Keratinocyte (primary cell): ENCODE data around the gene PHLPP2. TPM values are rescaled to one million over a fixed set of nuclear protein-coding genes. Genes with fewer than 3 reads are reported as not detected.

Source experiments
- DNase-seq: peaks from one replicate; pipeline ENCODE4 v3.0.0-alpha.2; 2011; ENCODE audit warnings: low read depth, missing footprints, low spot score
- FAIRE-seq: peaks from 2 replicates; lab custom pipeline; 2011; peaks lifted over from hg19 to GRCh38; lab: Jason Lieb, UNC
- H2AFZ ChIP-seq: 2 replicates; pipeline ENCODE4 v1.6.0; 2012; ENCODE audit warnings: low read length, control low read depth, inconsistent platforms; ENCODE audit not compliant: control insufficient read depth
- H3K27ac ChIP-seq: 2 replicates; pipeline ENCODE4 v1.5.1; 2011; ENCODE audit warnings: low read length; ENCODE audit not compliant: control insufficient read depth, insufficient read depth
- H3K27me3 ChIP-seq: 3 replicates; pipeline ENCODE4 v1.6.0; 2011; ENCODE audit warnings: low read length; ENCODE audit not compliant: control insufficient read depth, insufficient read depth; ENCODE audit errors: extremely low read depth
- H3K36me3 ChIP-seq, 2 experiments: 2 replicates in 1 of 2; 3 replicates in 1 of 2; pipeline ENCODE4 v1.5.1; 2011; ENCODE audit warnings: low read length in 2 of 2, mild to moderate bottlenecking in 1 of 2; ENCODE audit not compliant: control insufficient read depth in 2 of 2, insufficient read depth in 2 of 2; ENCODE audit errors: extremely low read depth in 1 of 2
- H3K4me1 ChIP-seq: 3 replicates; pipeline ENCODE4 v1.5.1; 2011; ENCODE audit warnings: low read length; ENCODE audit not compliant: control insufficient read depth, insufficient read depth; ENCODE audit errors: extremely low read depth
- H3K4me2 ChIP-seq: 3 replicates; pipeline ENCODE4 v1.6.0; 2011; ENCODE audit warnings: low read depth, low read length; ENCODE audit not compliant: control insufficient read depth, insufficient read depth; ENCODE audit errors: extremely low read depth
- H3K4me3 ChIP-seq, 3 experiments: fragments of 200-600 bp in 1 of 3; sonication (generic) in 1 of 3; 2 replicates in 2 of 3; 3 replicates in 1 of 3; pipeline ENCODE4 v1.5.1; 2011 to 2016; ENCODE audit warnings: low read length in 3 of 3, mild to moderate bottlenecking in 3 of 3, control low read depth in 2 of 3, inconsistent platforms in 1 of 3, low read depth in 1 of 3, mixed read lengths in 1 of 3, mixed run types in 1 of 3, moderate library complexity in 1 of 3; ENCODE audit not compliant: control insufficient read depth in 2 of 3, insufficient read depth in 2 of 3; ENCODE audit errors: extremely low read depth in 1 of 3
- H3K79me2 ChIP-seq: 2 replicates; pipeline ENCODE4 v1.6.0; 2012; ENCODE audit warnings: low read length; ENCODE audit not compliant: control insufficient read depth, insufficient read depth
- H3K9ac ChIP-seq: 3 replicates; pipeline ENCODE4 v1.6.0; 2011; ENCODE audit warnings: low read length; ENCODE audit not compliant: control insufficient read depth, insufficient read depth; ENCODE audit errors: extremely low read depth
- H3K9me1 ChIP-seq: 3 replicates; pipeline ENCODE4 v1.6.0; 2011; ENCODE audit warnings: low read length; ENCODE audit not compliant: control insufficient read depth, insufficient read depth; ENCODE audit errors: extremely low read depth
- H3K9me3 ChIP-seq: 2 replicates; pipeline ENCODE4 v1.5.1; 2012; ENCODE audit warnings: low read depth, low read length; ENCODE audit not compliant: control insufficient read depth
- H4K20me1 ChIP-seq: 3 replicates; pipeline ENCODE4 v1.6.0; 2011; ENCODE audit warnings: low read length; ENCODE audit not compliant: control insufficient read depth, insufficient read depth; ENCODE audit errors: extremely low read depth
- EZH2 ChIP-seq: IDR thresholded peaks from one replicate; pipeline ENCODE4 v1.6.1; 2012; ENCODE audit warnings: inconsistent platforms, mild to moderate bottlenecking, low read length, moderate library complexity
- dilution Hi-C: fragments of 300-500 bp; cut with MboI; formaldehyde crosslinking; loops from one replicate; pipeline ENCODE4 v1.7.0; 2020; ENCODE audit warnings: low sequenced_read_pairs; ENCODE audit not compliant: extremely low pct_ligation_motif_present
- polyA plus RNA-seq, 5 experiments: library from polyadenylated mRNA; depleted of rRNA in 3 of 5; stranded (reverse) in 3 of 5; stranded (forward) in 1 of 5; unstranded in 1 of 5; fragments of >200 nt; gene quantifications; 1 replicate in 1 of 5; 2 replicates in 3 of 5; 3 replicates in 1 of 5; pipeline versions ENCODE4 v1.2.1 to v1.2.3, GENCODE V29; 2011 to 2012; ENCODE audit warnings: missing spikeins in 2 of 5, low read depth in 1 of 5, low replicate concordance in 1 of 5
- TF ChIP-seq, protein P1 (sequence below), 3 experiments: IDR thresholded peaks in 1 of 3; conservative IDR thresholded peaks in 1 of 3; optimal IDR thresholded peaks in 1 of 3; 2 replicates in 2 of 3; 3 replicates in 1 of 3; pipeline versions ENCODE3 to v1.5.1; 2011; ENCODE audit warnings: low read length in 3 of 3, mild to moderate bottlenecking in 3 of 3, moderate library complexity in 2 of 3, control low read depth in 1 of 3, inconsistent platforms in 1 of 3; ENCODE audit not compliant: insufficient read depth in 2 of 3; ENCODE audit errors: extremely low read depth in 1 of 3

Gene PHLPP2
- polyA plus RNA-seq, 1 donor (not counting 4 experiments of a cell fraction or from before 2014, with no cell fraction given) = 6.5 TPM

DNA sequence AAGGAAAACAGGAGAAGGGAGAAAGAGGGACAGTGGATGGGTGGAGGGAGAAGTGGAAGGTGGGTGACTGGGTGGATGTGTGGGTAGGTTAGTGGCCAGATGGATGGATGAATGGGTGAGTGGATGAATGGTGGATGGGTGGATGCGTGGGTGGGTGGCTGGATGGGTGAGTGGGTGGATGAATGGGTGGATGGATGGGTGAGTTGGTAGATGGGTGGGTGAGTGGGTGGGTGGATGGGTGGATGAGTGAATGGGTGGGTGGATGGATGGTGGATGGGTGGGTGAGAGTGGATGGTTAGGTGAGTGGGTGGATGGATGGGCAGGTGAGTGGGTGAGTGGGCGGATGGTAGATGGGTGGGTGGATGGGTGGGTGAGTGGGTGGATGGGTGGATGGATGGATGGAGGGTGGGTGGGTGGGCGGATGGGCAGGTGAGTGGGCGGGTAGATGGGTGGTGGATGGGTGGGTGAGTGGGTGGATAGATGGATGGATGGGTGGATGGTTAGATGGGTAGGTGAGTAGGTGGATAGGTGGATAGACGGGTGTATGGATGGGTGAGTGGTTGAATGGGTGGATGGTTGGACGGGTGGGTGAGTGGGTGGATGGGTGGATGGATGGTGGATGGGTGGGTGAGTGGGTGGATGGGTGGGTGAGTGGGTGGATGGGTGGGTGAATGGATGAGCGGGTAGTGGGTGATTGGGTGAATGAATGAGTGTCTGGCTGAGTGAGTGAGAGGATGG lies 99.2 kb downstream of the PHLPP2 start:
- no peak overlapping the region for H3K9ac ChIP-seq
- H2AFZ ChIP-seq = peak overlapping the region; percentile 49
- peaks cover 10% of the 10 kb centered on the region for H3K4me1 ChIP-seq
- peak overlapping the region; percentile 59 for H3K4me2 ChIP-seq
- H3K27me3 ChIP-seq = no peaks in the 10 kb centered on the region
- H3K9me1 ChIP-seq = no peaks in the 10 kb centered on the region
- H3K36me3 ChIP-seq = no peaks in the 10 kb centered on the region
- no peaks in the 10 kb centered on the region for H4K20me1 ChIP-seq
- FAIRE-seq = no peak
- dilution Hi-C loops = no loop called here
- peak overlapping the region in 1 of 3 experiments; percentile 94 for H3K4me3 ChIP-seq
- TF ChIP-seq, protein P1, sequence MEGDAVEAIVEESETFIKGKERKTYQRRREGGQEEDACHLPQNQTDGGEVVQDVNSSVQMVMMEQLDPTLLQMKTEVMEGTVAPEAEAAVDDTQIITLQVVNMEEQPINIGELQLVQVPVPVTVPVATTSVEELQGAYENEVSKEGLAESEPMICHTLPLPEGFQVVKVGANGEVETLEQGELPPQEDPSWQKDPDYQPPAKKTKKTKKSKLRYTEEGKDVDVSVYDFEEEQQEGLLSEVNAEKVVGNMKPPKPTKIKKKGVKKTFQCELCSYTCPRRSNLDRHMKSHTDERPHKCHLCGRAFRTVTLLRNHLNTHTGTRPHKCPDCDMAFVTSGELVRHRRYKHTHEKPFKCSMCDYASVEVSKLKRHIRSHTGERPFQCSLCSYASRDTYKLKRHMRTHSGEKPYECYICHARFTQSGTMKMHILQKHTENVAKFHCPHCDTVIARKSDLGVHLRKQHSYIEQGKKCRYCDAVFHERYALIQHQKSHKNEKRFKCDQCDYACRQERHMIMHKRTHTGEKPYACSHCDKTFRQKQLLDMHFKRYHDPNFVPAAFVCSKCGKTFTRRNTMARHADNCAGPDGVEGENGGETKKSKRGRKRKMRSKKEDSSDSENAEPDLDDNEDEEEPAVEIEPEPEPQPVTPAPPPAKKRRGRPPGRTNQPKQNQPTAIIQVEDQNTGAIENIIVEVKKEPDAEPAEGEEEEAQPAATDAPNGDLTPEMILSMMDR (optimal IDR thresholded peaks at IDR 0.05 in 1 of 3, IDR thresholded peaks at IDR 0.05 in 1 of 3, conservative IDR thresholded peaks at IDR 0.05 in 1 of 3; ENCODE audit: extremely low read depth in 1 of 3, insufficient read depth in 2 of 3, low read length in 3 of 3) = no peak
- TF ChIP-seq EZH2 = no peak
- H3K9me3 ChIP-seq = no peaks in the 10 kb centered on the region
- no peaks in the 10 kb centered on the region for H3K79me2 ChIP-seq
- DNase-seq = no peak
- no peak overlapping the region for H3K27ac ChIP-seq

DNA sequence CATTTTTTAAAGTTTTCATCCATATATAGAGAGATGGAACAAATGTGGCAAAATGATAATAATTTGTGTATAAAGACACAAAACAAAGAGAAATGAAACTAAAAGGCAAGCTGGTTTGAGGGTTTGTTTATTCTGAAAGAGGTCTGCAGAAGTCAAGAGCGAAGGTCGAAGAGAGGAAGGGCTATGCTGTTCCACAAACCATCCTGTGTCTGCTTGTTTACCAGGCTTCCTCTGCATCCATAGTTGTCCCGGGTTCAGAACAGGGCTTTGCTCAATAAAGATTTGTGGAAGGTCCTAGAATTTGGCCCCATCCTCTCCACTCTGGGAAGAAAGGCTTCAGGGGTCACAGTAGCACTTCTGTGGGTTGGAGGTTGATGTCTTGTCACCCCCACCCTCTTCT lies 100.9 kb downstream of the PHLPP2 start:
- Histone ChIP-seq H3K4me1 (peaks cover 2% of the 10 kb centered on the region), H3K4me2 (no peak overlapping the region), H3K9ac (no peak overlapping the region), H3K9me3 (no peaks in the 10 kb centered on the region), H4K20me1 (no peaks in the 10 kb centered on the region), H3K9me1 (no peaks in the 10 kb centered on the region), H3K4me3 (no peak overlapping the region), H2AFZ (no peak overlapping the region), H3K27ac (no peak overlapping the region), H3K36me3 (no peaks in the 10 kb centered on the region), H3K27me3 (no peaks in the 10 kb centered on the region), H3K79me2 (no peaks in the 10 kb centered on the region)
- no peak for DNase-seq
- dilution Hi-C loops = no loop called here
- TF ChIP-seq EZH2 = no peak
- TF ChIP-seq, protein P1 (optimal IDR thresholded peaks at IDR 0.05 in 1 of 3, IDR thresholded peaks at IDR 0.05 in 1 of 3, conservative IDR thresholded peaks at IDR 0.05 in 1 of 3; ENCODE audit: extremely low read depth in 1 of 3, insufficient read depth in 2 of 3, low read length in 3 of 3) = no peak
- FAIRE-seq = no peak
